SU-DHL-6 (cell line): Measurements from ENCODE around the gene WAC.

Experiments
- H2AFZ ChIP-seq: fragments of 200-600 bp; sonication (generic); 2 replicates; pipeline ENCODE4 v1.6.1; 2014; ENCODE audit warnings: low read depth, mild to moderate bottlenecking, moderate library complexity, mixed read lengths, antibody characterized with exemption, low read length; ENCODE audit not compliant: severe bottlenecking
- H3F3A ChIP-seq: fragments of 200-600 bp; shearing (Covaris generic); 2 replicates; pipeline ENCODE4 v1.6.0; 2016; ENCODE audit warnings: antibody characterized with exemption, mild to moderate bottlenecking; ENCODE audit not compliant: insufficient read depth
- H3K27ac ChIP-seq: fragments of 200-600 bp; sonication (generic); 2 replicates; pipeline ENCODE4 v1.5.1; 2016; ENCODE audit warnings: low read depth, mild to moderate bottlenecking, low read length, moderate library complexity, mixed read lengths
- H3K27me3 ChIP-seq: fragments of 200-600 bp; sonication (generic), shearing (Covaris generic); 2 replicates; pipeline ENCODE4 v1.6.0; 2014; ENCODE audit warnings: mild to moderate bottlenecking, low read length
- H3K36me3 ChIP-seq: fragments of 200-600 bp; sonication (generic); 2 replicates; pipeline ENCODE4 v1.6.1; 2014; ENCODE audit warnings: mild to moderate bottlenecking, low read length, mixed read lengths
- H3K4me2 ChIP-seq: fragments of 300-600, 200-600 bp; shearing (Covaris generic), sonication (generic); 2 replicates; pipeline ENCODE4 v1.6.0; 2014; ENCODE audit warnings: low read length, low read depth, mild to moderate bottlenecking; ENCODE audit not compliant: poor library complexity, severe bottlenecking
- H3K4me3 ChIP-seq: fragments of 200-600 bp; sonication (generic); 2 replicates; pipeline ENCODE4 v1.5.1; 2014; ENCODE audit warnings: antibody characterized with exemption, low read length, mild to moderate bottlenecking, mixed read lengths; ENCODE audit not compliant: insufficient read depth, poor library complexity, severe bottlenecking
- H3K79me2 ChIP-seq: fragments of 200-600 bp; sonication (generic); 2 replicates; pipeline ENCODE4 v1.6.1; 2014; ENCODE audit warnings: mild to moderate bottlenecking, low read length, moderate library complexity; ENCODE audit not compliant: insufficient read depth
- H3K9ac ChIP-seq: fragments of 200-600 bp; sonication (generic); 2 replicates; pipeline ENCODE4 v1.7.0; 2014; ENCODE audit warnings: mild to moderate bottlenecking, low read length
- H3K9me2 ChIP-seq: fragments of 200-600 bp; sonication (generic); replicated peaks from 2 replicates; pipeline ENCODE4 v1.6.1; 2014; ENCODE audit warnings: low read length; ENCODE audit not compliant: insufficient read depth
- H3K9me3 ChIP-seq: fragments of 200-600 bp; sonication (generic); 2 replicates; pipeline ENCODE4 v1.6.1; 2014; ENCODE audit warnings: low read length, mixed read lengths; ENCODE audit not compliant: insufficient read depth
- H4K20me1 ChIP-seq: fragments of 200-600 bp; sonication (generic); 2 replicates; pipeline ENCODE4 v1.6.1; 2014; ENCODE audit warnings: low read depth, mild to moderate bottlenecking, antibody characterized with exemption, low read length, moderate library complexity, mixed read lengths
- EZH2phosphoT487 ChIP-seq: fragments of 200-600 bp; sonication (generic), shearing (Covaris generic); conservative IDR thresholded peaks from 2 replicates; pipeline ENCODE4 v1.6.1; 2018; ENCODE audit warnings: mild to moderate bottlenecking, antibody characterized with exemption, low read length, moderate library complexity, mixed read lengths
- TF ChIP-seq, protein P1 (sequence below): fragments of 200-600 bp; sonication (generic); IDR thresholded peaks from one replicate; pipeline ENCODE4 v1.5.1; 2017; ENCODE audit warnings: antibody characterized with exemption, mild to moderate bottlenecking, low read length, moderate library complexity; ENCODE audit not compliant: insufficient read depth, poor library complexity, severe bottlenecking

Gene WAC

DNA sequence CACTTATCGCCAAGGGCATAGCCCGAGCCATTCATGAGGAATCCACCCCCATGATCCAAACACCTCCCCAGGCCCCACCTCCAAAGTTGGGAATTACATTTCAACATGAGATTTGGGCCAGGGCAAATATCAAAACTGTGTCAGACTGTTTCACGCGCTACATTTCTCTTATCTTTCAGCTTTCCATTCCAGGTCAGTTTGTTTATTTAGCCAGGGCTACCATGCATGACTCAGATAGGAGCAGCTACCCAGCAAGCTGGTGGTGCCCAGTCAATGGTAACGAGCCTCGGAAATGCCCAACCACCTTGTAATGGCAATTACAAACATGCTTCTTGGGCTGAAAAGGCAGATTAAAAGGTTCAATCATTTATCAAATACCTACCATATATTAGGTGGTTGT, 100.8 kb downstream of the WAC start:
- H4K20me1 ChIP-seq = no peaks in the 10 kb centered on the region
- no peaks in the 10 kb centered on the region for H3K79me2 ChIP-seq
- no peaks in the 10 kb centered on the region for H3K9me2 ChIP-seq
- H3K9me3 ChIP-seq = no peaks in the 10 kb centered on the region
- H3K27me3 ChIP-seq = no peaks in the 10 kb centered on the region
- H3K4me3 ChIP-seq = no peak overlapping the region
- no peak overlapping the region for H3K4me2 ChIP-seq
- no peaks in the 10 kb centered on the region for H3K36me3 ChIP-seq
- H3K9ac ChIP-seq = no peak overlapping the region
- H3F3A ChIP-seq = no peaks in the 10 kb centered on the region
- H2AFZ ChIP-seq = no peak overlapping the region
- TF ChIP-seq EZH2phosphoT487 = no peak
- TF ChIP-seq, protein P1, sequence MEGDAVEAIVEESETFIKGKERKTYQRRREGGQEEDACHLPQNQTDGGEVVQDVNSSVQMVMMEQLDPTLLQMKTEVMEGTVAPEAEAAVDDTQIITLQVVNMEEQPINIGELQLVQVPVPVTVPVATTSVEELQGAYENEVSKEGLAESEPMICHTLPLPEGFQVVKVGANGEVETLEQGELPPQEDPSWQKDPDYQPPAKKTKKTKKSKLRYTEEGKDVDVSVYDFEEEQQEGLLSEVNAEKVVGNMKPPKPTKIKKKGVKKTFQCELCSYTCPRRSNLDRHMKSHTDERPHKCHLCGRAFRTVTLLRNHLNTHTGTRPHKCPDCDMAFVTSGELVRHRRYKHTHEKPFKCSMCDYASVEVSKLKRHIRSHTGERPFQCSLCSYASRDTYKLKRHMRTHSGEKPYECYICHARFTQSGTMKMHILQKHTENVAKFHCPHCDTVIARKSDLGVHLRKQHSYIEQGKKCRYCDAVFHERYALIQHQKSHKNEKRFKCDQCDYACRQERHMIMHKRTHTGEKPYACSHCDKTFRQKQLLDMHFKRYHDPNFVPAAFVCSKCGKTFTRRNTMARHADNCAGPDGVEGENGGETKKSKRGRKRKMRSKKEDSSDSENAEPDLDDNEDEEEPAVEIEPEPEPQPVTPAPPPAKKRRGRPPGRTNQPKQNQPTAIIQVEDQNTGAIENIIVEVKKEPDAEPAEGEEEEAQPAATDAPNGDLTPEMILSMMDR = no peak
- no peak overlapping the region for H3K27ac ChIP-seq

- Histone ChIP-seq H3K4me3 (no peak overlapping the region), H3K9me2 (no peaks in the 10 kb centered on the region), H3K9me3 (no peaks in the 10 kb centered on the region), H3K79me2 (no peaks in the 10 kb centered on the region), H3K4me2 (no peak overlapping the region), H3K36me3 (no peaks in the 10 kb centered on the region), H3K27me3 (no peaks in the 10 kb centered on the region), H2AFZ (no peak overlapping the region), H3K9ac (no peak overlapping the region), H4K20me1 (no peaks in the 10 kb centered on the region), H3K27ac (no peak overlapping the region), H3F3A (no peaks in the 10 kb centered on the region)
- TF ChIP-seq, protein P1 = no peak
- no peak for TF ChIP-seq EZH2phosphoT487
Observed at GRCh38 chr10:28637346-28637745, 104.4 kb downstream of the WAC start.

DNA sequence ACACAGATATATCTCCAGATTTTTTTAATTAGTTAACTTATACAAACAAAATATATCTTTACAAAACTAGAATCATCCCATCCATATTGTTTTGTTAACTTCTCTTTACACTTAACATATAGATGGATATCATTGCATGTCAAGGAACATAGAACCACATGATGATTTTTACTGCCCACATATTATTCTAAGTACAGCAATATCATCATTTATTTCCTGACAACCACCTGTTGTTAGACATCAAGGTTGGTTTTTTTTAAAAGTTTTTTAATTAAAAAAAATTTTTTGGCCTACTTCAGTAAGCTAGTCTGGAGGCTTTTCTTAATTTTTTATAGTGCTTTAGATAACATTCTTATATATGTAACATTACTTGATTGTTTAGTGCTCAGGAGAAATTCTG, 105.5 kb downstream of the WAC start:
- Histone ChIP-seq H3K36me3 (no peaks in the 10 kb centered on the region), H4K20me1 (no peaks in the 10 kb centered on the region), H3K9me3 (no peaks in the 10 kb centered on the region), H3K79me2 (no peaks in the 10 kb centered on the region), H3K27ac (no peak overlapping the region), H3K4me3 (no peak overlapping the region), H3K27me3 (no peaks in the 10 kb centered on the region), H2AFZ (no peak overlapping the region), H3K9me2 (no peaks in the 10 kb centered on the region), H3F3A (no peaks in the 10 kb centered on the region), H3K9ac (no peak overlapping the region), H3K4me2 (no peak overlapping the region)
- TF ChIP-seq, protein P1 = no peak
- no peak for TF ChIP-seq EZH2phosphoT487

- Histone ChIP-seq H3K36me3 (no peaks in the 10 kb centered on the region), H3F3A (no peaks in the 10 kb centered on the region), H3K27ac (no peak overlapping the region), H3K4me3 (no peak overlapping the region), H3K27me3 (no peaks in the 10 kb centered on the region), H4K20me1 (no peaks in the 10 kb centered on the region), H2AFZ (no peak overlapping the region), H3K9me3 (no peaks in the 10 kb centered on the region), H3K79me2 (no peaks in the 10 kb centered on the region), H3K9ac (no peak overlapping the region), H3K9me2 (no peaks in the 10 kb centered on the region), H3K4me2 (no peak overlapping the region)
- TF ChIP-seq EZH2phosphoT487 = no peak
- TF ChIP-seq, protein P1 = no peak
Observed at GRCh38 chr10:28640551-28640950, 107.6 kb downstream of the WAC start.
